Muscle of leg (tissue), 9 donors: ENCODE measurements around the gene MGME1. TPM values are rescaled to one million over a fixed set of nuclear protein-coding genes. Genes with fewer than 3 reads are reported as not detected.

ENCODE experiments used
- polyA plus RNA-seq, 8 donors: library from polyadenylated mRNA; unstranded; fragments of 120-200 nt; gene quantifications; one replicate each; pipeline versions ENCODE4 v1.2.1 to v1.2.3, GENCODE V29; 2013; ENCODE audit warnings: inconsistent platforms in 1 of 8, low replicate concordance in 1 of 8; ENCODE audit not compliant: insufficient read length in 8 of 8, insufficient read depth in 1 of 8
- total RNA-seq: library from RNA; stranded (reverse); fragments of 120-200 nt; gene quantifications from one replicate; pipeline ENCODE4 v1.2.4, GENCODE V29; 2013

MGME1 gene
- total and polyA plus RNA-seq, 9 donors: 10.4 to 23.9 (median 19.5) TPM

Other genes with a start within 250 kb of the MGME1 start
- gene SNX5, start 224 bp upstream of the MGME1 start, total RNA-seq: 78.9 TPM
- gene SNX5, start 224 bp upstream of the MGME1 start, polyA plus RNA-seq: 100 to 1,000 TPM in 7 of 8 donors, 10 to 100 TPM in 1; 89.3 to 123 (median 107) TPM
- gene OVOL2, start 88.9 kb downstream of the MGME1 start, total RNA-seq: not detected
- under 1 TPM in 2 of 8 donors, not detected in 6; 0.45 to 0.78 TPM for gene OVOL2, start 88.9 kb downstream of the MGME1 start, polyA plus RNA-seq
- gene KAT14, start 168.8 kb downstream of the MGME1 start, total RNA-seq: 15.6 TPM
- 10 to 100 TPM; 17.3 to 20.6 (median 19.2) TPM for gene KAT14, start 168.8 kb downstream of the MGME1 start, polyA plus RNA-seq
- gene PET117, start 168.8 kb downstream of the MGME1 start, total RNA-seq: 10.7 TPM
- 10 to 100 TPM in 7 of 8 donors, 1 to 10 TPM in 1; 8.6 to 13.6 (median 10.9) TPM for gene PET117, start 168.8 kb downstream of the MGME1 start, polyA plus RNA-seq